ENCODE data around the gene DENND1A.

DENND1A gene

DNA sequence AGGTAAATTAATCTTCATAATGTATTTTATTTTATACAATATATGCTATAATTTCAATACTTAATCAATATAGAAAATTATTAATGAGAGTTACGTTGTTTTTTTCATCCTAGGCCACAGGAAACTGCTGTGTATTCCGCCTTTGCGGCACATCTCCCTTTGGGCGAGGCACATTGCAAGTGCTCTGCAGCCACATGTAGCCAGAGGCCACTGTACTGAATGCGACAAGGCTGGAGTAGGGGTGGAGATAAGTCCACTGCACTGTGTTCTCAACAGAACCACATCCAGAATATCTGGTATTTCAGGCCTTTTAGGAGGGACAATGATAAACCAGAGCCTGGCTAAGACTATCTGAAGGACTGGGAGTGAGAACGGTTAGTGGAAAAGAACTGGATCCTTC is 439.2 kb downstream of the DENND1A start:
- no peak overlapping the region for H3K4me2 ChIP-seq (ENCODE audit: low read depth, low read length, poor library complexity, severe bottlenecking)
- no peak overlapping the region for H2AFZ ChIP-seq (ENCODE audit: low read length)
- no peaks in the 10 kb centered on the region for H3K27me3 ChIP-seq (ENCODE audit: insufficient read depth, low read length, poor library complexity, severe bottlenecking)
- H3F3A ChIP-seq (ENCODE audit: low read depth), result no peaks in the 10 kb centered on the region
- no peaks in the 10 kb centered on the region for H3K9me3 ChIP-seq (ENCODE audit: insufficient read depth, low read depth, low read length)
- TF ChIP-seq EZH2phosphoT487 (IDR thresholded peaks at IDR 0.05; ENCODE audit: borderline replicate concordance), result no peak
- TF ChIP-seq CTCF (conservative IDR thresholded peaks at IDR 0.05; ENCODE audit: low read length), result no peak
- no peak overlapping the region for H3K4me3 ChIP-seq (ENCODE audit: low read length, poor library complexity, severe bottlenecking)
- H4K20me1 ChIP-seq (ENCODE audit: insufficient read depth, low read length, poor library complexity, severe bottlenecking), result no peaks in the 10 kb centered on the region
- no peaks in the 10 kb centered on the region for H3K79me2 ChIP-seq (ENCODE audit: insufficient read depth, low read length)
- no peaks in the 10 kb centered on the region for H3K36me3 ChIP-seq (ENCODE audit: insufficient read depth, low read length)
- H3K4me1 ChIP-seq (ENCODE audit: insufficient read depth, low read length, poor library complexity, severe bottlenecking), result no peaks in the 10 kb centered on the region
- H3K9me2 ChIP-seq (replicated peaks; ENCODE audit: low read depth, low read length), result no peaks in the 10 kb centered on the region
- no peak overlapping the region for H3K9ac ChIP-seq (ENCODE audit: low read depth, low read length, poor library complexity, severe bottlenecking)

DNA sequence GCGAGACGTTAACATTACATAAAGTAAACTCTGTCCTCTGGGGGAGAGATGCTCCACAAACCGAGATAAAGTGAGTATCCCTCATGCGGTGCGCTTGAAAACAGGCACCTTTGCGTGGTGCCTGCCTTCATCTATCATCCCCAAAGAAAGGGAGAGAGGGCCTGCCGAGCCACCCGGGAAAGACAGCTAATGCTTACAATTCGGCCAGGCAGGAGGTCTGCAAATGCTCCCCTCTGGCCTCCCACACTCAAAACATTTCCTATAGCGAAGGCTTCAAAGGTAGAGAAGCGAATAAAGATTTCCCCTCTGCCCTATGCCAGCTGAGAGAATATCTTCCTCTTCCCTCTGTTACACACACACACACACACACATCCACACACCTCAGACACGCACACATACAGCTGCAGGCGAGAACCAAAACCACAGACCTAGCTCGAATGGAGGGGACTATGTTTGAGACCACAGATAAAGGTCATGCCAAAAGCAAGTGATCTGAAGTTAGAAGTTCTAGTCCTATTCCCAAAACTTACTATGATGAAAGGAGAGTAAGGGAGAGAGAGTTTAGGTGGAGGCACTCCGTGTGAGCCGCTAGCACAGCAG is 441.1 kb downstream of the DENND1A start:
- Histone ChIP-seq H3K36me3 (ENCODE audit: insufficient read depth, low read length) (no peaks in the 10 kb centered on the region), H3K79me2 (ENCODE audit: insufficient read depth, low read length) (no peaks in the 10 kb centered on the region), H3K9me3 (ENCODE audit: insufficient read depth, low read depth, low read length) (no peaks in the 10 kb centered on the region), H3K9me2 (replicated peaks; ENCODE audit: low read depth, low read length) (no peaks in the 10 kb centered on the region), H3K4me2 (ENCODE audit: low read depth, low read length, poor library complexity, severe bottlenecking) (no peak overlapping the region), H4K20me1 (ENCODE audit: insufficient read depth, low read length, poor library complexity, severe bottlenecking) (no peaks in the 10 kb centered on the region), H3F3A (ENCODE audit: low read depth) (no peaks in the 10 kb centered on the region), H3K4me1 (ENCODE audit: insufficient read depth, low read length, poor library complexity, severe bottlenecking) (no peaks in the 10 kb centered on the region), H2AFZ (ENCODE audit: low read length) (no peak overlapping the region), H3K4me3 (ENCODE audit: low read length, poor library complexity, severe bottlenecking) (no peak overlapping the region), H3K9ac (ENCODE audit: low read depth, low read length, poor library complexity, severe bottlenecking) (no peak overlapping the region), H3K27me3 (ENCODE audit: insufficient read depth, low read length, poor library complexity, severe bottlenecking) (no peaks in the 10 kb centered on the region)
- no peak for TF ChIP-seq EZH2phosphoT487 (IDR thresholded peaks at IDR 0.05; ENCODE audit: borderline replicate concordance)
- no peak for TF ChIP-seq CTCF (conservative IDR thresholded peaks at IDR 0.05; ENCODE audit: low read length)

DNA sequence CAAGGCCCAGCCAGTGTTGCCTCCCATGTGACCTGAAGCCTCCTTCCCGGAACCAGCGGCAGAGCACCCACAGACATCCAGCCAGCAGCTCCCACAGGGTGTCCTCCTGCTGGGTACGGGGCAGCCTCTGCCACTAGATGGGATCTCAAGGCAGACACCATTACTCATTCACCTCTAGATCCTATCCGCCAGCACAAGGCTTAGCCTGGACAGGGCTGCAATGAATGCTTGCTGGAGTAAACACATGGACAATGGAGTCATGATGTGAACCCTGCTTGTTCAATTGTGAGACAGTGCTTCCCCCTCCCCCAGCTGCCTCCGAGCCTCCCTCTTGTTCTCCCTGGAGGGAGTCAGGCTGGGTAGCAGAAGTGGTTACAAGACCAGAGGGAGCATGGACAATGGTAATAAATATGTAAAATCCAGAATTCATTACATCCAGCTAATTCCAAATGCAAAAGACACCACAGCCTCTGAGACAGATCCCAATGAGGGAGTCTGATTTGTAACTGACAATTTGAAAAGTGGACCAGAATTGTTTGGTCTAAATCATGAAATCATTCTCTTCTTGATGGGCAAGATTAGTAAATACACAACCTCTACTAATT is 441.9 kb downstream of the DENND1A start:
- Histone ChIP-seq H3K79me2 (ENCODE audit: insufficient read depth, low read length) (no peaks in the 10 kb centered on the region), H3K9me2 (replicated peaks; ENCODE audit: low read depth, low read length) (no peaks in the 10 kb centered on the region), H2AFZ (ENCODE audit: low read length) (no peak overlapping the region), H3F3A (ENCODE audit: low read depth) (no peaks in the 10 kb centered on the region), H3K9ac (ENCODE audit: low read depth, low read length, poor library complexity, severe bottlenecking) (no peak overlapping the region), H3K36me3 (ENCODE audit: insufficient read depth, low read length) (no peaks in the 10 kb centered on the region), H3K4me3 (ENCODE audit: low read length, poor library complexity, severe bottlenecking) (no peak overlapping the region), H3K4me1 (ENCODE audit: insufficient read depth, low read length, poor library complexity, severe bottlenecking) (no peaks in the 10 kb centered on the region), H3K27me3 (ENCODE audit: insufficient read depth, low read length, poor library complexity, severe bottlenecking) (no peaks in the 10 kb centered on the region), H4K20me1 (ENCODE audit: insufficient read depth, low read length, poor library complexity, severe bottlenecking) (no peaks in the 10 kb centered on the region), H3K9me3 (ENCODE audit: insufficient read depth, low read depth, low read length) (no peaks in the 10 kb centered on the region), H3K4me2 (ENCODE audit: low read depth, low read length, poor library complexity, severe bottlenecking) (no peak overlapping the region)
- TF ChIP-seq EZH2phosphoT487 (IDR thresholded peaks at IDR 0.05; ENCODE audit: borderline replicate concordance), result no peak

DNA sequence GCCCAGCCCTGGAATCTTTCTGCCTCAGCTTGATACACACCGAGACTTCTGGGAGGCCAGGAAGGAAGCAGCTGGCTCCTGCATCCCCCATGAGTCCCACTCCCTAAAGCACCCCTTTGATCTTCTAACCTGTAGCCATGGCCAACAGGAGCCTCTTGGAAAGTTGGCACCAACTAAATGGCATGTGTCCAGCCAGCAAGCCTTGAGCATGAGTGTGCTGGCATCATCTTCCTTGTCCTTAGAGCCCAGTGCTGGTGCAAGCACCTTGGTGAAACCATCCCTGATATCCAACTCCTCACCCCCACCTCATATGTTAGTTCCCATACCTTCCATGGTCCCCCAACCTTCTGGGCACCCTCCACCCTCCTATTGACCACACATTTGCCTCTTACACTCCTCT is 443.5 kb downstream of the DENND1A start:
- no peaks in the 10 kb centered on the region for H3K79me2 ChIP-seq (ENCODE audit: insufficient read depth, low read length)
- H3K36me3 ChIP-seq (ENCODE audit: insufficient read depth, low read length), result no peaks in the 10 kb centered on the region
- no peaks in the 10 kb centered on the region for H3K9me3 ChIP-seq (ENCODE audit: insufficient read depth, low read depth, low read length)
- no peaks in the 10 kb centered on the region for H3F3A ChIP-seq (ENCODE audit: low read depth)
- H2AFZ ChIP-seq (ENCODE audit: low read length), result no peak overlapping the region
- TF ChIP-seq EZH2phosphoT487 (IDR thresholded peaks at IDR 0.05; ENCODE audit: borderline replicate concordance) (no peak), CTCF (conservative IDR thresholded peaks at IDR 0.05; ENCODE audit: low read length) (no peak)
- no peaks in the 10 kb centered on the region for H3K4me1 ChIP-seq (ENCODE audit: insufficient read depth, low read length, poor library complexity, severe bottlenecking)
- no peaks in the 10 kb centered on the region for H3K27me3 ChIP-seq (ENCODE audit: insufficient read depth, low read length, poor library complexity, severe bottlenecking)
- H3K4me2 ChIP-seq (ENCODE audit: low read depth, low read length, poor library complexity, severe bottlenecking), result no peak overlapping the region
- H4K20me1 ChIP-seq (ENCODE audit: insufficient read depth, low read length, poor library complexity, severe bottlenecking), result no peaks in the 10 kb centered on the region
- no peak overlapping the region for H3K9ac ChIP-seq (ENCODE audit: low read depth, low read length, poor library complexity, severe bottlenecking)
- H3K9me2 ChIP-seq (replicated peaks; ENCODE audit: low read depth, low read length), result no peaks in the 10 kb centered on the region
- H3K4me3 ChIP-seq (ENCODE audit: low read length, poor library complexity, severe bottlenecking), result no peak overlapping the region
